Tibial nerve (tissue), 3 donors: ENCODE results near the gene PIK3CB.

Source experiments
- POLR2A ChIP-seq, 2 donors: fragments of 450-650 bp; IDR thresholded peaks; one replicate each; pipeline ENCODE4 v1.6.1; 2017; ENCODE audit warnings: antibody characterized with exemption in 2 of 2, mild to moderate bottlenecking in 2 of 2, moderate library complexity in 2 of 2
- TF ChIP-seq, protein P1 (sequence below), 5 experiments: fragments of 200-600 bp in 3 of 5; fragments of 450-650 bp in 2 of 5; sonication (generic) in 3 of 5; IDR thresholded peaks; one replicate each; pipeline ENCODE4 v1.5.1; 2016 to 2019; ENCODE audit warnings: antibody characterized with exemption in 5 of 5, mild to moderate bottlenecking in 3 of 5, moderate library complexity in 2 of 5

DNA sequence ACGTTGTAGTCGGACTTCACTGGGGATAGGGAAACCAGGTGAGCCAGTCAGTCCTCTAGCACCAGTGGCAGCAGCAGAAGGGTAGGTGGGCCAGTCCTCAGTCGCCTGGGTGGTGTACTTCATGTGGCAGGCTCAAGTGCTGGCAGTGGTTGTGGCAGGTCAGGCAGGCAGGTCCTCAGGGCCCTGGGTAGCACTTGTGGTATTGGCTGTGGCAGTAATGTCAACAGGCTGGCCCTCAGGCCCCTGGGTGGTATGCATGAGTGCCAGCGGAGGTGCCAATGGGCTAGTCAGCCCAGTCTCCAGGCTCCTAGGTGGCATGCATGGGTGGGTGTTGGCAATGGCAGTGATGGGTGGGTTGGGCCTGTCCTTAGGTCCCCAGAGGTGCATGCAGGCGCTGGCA, 185.6 kb downstream of the PIK3CB start:
- TF ChIP-seq POLR2A (IDR thresholded peaks at IDR 0.05): no peak
- TF ChIP-seq, protein P1, sequence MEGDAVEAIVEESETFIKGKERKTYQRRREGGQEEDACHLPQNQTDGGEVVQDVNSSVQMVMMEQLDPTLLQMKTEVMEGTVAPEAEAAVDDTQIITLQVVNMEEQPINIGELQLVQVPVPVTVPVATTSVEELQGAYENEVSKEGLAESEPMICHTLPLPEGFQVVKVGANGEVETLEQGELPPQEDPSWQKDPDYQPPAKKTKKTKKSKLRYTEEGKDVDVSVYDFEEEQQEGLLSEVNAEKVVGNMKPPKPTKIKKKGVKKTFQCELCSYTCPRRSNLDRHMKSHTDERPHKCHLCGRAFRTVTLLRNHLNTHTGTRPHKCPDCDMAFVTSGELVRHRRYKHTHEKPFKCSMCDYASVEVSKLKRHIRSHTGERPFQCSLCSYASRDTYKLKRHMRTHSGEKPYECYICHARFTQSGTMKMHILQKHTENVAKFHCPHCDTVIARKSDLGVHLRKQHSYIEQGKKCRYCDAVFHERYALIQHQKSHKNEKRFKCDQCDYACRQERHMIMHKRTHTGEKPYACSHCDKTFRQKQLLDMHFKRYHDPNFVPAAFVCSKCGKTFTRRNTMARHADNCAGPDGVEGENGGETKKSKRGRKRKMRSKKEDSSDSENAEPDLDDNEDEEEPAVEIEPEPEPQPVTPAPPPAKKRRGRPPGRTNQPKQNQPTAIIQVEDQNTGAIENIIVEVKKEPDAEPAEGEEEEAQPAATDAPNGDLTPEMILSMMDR (IDR thresholded peaks at IDR 0.05): no peak
